Measurements from ENCODE around the gene GHSR.

GHSR gene

DNA sequence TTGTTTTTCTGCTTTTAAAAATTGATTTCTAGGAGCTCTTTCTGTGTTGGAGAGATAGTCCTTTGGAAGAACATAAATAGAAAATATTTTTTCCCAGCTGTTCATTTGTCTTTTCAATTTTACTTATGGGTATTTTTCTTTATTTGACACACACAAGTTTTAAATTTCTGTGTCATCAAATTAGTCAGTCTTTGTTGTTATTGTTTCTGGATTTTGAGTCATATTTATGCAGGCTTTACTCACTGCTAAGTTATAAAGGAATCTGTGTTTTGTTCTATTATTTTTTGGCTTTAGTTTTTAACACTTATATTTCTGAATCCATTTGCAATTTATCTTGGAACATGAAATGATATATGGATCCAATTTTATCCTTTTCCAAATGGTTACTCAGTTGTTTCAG is 5.9 kb upstream of the GHSR start:
- FAIRE-seq (no peak), DNase-seq (ENCODE audit: insufficient read length, low spot score) (no peak)
- TF ChIP-seq, protein P1, sequence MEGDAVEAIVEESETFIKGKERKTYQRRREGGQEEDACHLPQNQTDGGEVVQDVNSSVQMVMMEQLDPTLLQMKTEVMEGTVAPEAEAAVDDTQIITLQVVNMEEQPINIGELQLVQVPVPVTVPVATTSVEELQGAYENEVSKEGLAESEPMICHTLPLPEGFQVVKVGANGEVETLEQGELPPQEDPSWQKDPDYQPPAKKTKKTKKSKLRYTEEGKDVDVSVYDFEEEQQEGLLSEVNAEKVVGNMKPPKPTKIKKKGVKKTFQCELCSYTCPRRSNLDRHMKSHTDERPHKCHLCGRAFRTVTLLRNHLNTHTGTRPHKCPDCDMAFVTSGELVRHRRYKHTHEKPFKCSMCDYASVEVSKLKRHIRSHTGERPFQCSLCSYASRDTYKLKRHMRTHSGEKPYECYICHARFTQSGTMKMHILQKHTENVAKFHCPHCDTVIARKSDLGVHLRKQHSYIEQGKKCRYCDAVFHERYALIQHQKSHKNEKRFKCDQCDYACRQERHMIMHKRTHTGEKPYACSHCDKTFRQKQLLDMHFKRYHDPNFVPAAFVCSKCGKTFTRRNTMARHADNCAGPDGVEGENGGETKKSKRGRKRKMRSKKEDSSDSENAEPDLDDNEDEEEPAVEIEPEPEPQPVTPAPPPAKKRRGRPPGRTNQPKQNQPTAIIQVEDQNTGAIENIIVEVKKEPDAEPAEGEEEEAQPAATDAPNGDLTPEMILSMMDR (IDR thresholded peaks at IDR 0.05; ENCODE audit: insufficient read depth, missing control alignments) = no peak

DNA sequence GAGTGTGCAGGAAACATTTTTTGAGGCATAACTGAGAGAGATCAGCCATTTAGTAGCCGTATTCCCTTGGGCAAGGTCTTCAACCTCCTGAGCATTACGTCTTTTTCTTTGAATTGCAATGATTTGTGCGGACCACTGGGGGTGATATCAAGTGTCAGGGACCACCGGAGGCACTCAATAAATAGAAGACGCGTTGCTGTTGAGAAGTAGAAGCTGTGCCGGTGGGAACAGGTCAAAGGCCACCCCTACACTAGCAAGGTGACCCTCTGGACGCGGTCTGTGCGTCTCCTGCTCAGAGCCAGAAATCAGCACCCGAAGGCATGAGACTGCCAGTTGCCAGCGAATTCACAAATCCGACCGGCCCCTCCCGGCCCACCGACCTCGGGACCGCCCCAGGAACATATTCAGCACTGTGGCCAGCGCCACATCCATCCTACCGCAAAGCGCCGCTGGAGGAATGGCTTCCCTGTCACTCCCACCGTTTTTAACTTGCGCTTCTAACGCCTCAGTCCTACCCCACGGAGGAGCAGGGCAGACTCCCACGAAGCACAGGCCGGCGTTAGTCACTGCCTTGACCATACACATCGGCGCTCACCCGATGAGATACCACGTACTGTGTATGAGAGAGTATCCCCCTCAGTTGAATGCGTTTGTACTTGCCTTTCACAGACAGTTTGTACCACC is 1.4 kb upstream of the GHSR start:
- FAIRE-seq = no peak

DNA sequence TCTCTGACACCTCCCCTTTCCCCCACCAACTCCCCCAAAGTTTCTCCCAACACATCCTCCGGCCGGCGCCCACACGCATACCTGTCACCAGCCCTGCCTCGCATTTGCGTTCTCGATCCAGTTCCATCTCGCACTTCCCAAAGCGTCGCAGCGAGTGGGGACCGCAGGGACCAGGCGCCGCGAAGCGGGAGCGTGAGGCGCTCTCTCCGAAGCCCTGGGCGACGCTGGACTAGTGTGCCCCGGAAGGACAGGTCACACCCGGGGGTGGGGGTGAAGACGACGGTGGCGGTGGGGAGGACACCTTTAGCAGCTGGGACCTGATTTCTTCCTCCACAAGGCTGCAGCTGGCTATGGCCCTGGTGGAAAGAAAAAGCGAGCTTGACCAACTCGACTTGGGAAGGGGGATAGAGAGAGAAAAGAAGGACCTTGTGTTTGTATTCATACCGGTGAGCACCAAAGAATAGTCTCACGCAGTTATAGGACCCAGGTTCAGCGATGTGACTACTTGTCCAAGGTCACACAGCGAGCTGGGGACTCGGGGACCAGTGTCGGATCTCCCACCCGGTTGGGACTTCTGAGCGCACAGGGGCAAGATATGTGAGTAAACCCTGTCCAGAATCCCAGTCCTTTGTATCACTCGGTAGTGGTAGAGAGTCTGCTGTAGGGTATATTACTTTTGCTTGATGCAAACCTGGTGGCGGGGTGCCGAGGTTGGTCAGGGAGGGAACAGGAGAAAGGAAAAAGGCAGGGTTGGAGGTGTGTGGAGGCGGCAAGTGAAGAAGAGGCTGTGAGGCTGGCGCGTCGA is 607 bp upstream of the GHSR start:
- FAIRE-seq (no peak), DNase-seq (ENCODE audit: insufficient read length, low spot score) (no peak)
- TF ChIP-seq, protein P1 (IDR thresholded peaks at IDR 0.05; ENCODE audit: insufficient read depth, missing control alignments) = no peak

More for the DNA sequence above, 1.4 kb upstream of the GHSR start:
- TF ChIP-seq, protein P1 (IDR thresholded peaks at IDR 0.05; ENCODE audit: insufficient read depth, missing control alignments) = no peak
- no peak for DNase-seq (ENCODE audit: insufficient read length, low spot score)

DNA sequence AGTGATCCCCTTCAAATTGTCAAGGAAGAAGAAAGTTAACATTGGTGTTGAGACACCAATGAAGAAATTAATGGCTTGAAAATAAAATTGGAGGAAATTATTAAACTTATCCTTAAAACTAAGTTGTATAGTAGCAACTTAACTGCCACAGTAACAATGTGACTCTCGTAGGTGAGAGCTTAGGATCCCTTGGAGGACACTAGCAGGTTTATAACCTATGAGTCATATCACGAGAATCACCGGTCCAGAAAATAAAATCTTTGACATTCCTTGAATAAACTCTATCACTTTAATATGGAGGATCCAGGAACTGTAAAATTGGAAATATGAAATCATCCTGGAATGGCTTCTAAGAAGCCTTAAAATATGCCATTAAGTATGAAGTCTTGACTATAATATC is 2.1 kb downstream of the GHSR start:
- DNase-seq (ENCODE audit: insufficient read length, low spot score) (no peak), FAIRE-seq (no peak)
- TF ChIP-seq, protein P1 (IDR thresholded peaks at IDR 0.05; ENCODE audit: insufficient read depth, missing control alignments) = no peak

DNA sequence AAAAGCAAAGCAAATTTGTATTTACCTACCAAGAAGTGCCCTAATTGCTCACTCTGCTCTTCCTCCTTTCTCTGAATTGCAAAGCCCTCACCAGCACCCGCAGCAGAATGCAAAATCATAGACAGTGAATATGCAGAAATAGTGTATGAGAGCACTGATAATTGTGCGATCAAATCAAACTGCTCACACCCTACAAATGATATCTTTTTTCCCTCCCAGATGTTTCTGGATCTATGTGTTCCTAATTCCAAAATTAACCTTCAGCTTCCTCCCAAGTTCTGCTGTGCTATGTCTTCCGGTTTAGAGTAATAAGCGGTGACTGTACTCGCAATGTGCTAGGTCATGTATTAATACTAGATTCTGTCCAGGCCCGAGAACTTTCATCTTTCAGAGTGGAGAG is 3.4 kb downstream of the GHSR start:
- no peak for DNase-seq (ENCODE audit: insufficient read length, low spot score)
- TF ChIP-seq, protein P1 (IDR thresholded peaks at IDR 0.05; ENCODE audit: insufficient read depth, missing control alignments) = no peak
- FAIRE-seq = no peak

DNA sequence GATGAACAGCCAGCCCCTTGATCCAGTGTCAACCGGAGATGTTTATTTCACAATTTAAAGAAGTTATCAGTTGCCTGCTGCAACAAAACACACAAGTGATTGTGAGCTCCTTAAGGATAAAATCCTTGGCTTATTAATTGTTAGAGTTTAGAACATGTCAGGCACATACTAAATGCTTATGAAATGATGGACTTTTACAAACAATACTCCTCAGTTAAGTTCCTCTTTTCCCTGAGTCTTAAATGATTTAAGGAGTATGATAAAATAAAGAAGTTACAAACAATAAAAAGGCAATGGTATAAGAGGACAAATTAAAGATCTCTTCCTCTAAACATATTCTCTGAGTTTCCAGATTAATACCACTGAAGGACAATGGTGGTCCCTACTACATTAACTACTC is 5.7 kb downstream of the GHSR start:
- TF ChIP-seq, protein P1 (IDR thresholded peaks at IDR 0.05; ENCODE audit: insufficient read depth, missing control alignments) = no peak
- FAIRE-seq = peak; percentile 25
- no peak for DNase-seq (ENCODE audit: insufficient read length, low spot score)

DNA sequence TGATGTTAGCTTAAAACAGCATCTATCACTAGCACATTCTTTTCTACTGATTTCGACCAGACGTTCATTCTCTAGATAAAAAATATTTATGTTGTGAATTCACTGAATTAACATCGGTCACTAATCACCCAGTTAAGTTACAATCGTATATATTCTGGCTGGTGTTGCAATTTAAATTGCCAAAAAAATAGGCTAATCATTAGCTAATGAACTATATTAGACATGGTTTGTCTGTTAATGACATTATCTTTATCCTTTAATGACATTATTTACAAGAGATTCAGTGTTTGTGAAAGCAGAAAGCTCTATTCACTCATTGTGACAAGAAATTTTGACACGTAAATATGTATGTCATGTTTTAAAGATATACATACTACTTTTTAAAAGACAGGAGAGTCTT is 6.7 kb downstream of the GHSR start:
- TF ChIP-seq, protein P1 (IDR thresholded peaks at IDR 0.05; ENCODE audit: insufficient read depth, missing control alignments) = no peak
- no peak for DNase-seq (ENCODE audit: insufficient read length, low spot score)
- FAIRE-seq = no peak

Measured in D721Med (cell line).